GDM1 (cell line): ENCODE measurements around the gene PDE1C.
A peak's percentile ranks its signal among the peaks of the same experiment; 100 is the strongest.
"Not testable (repeated sequence)": the region's sequence is repeated elsewhere in the genome, so short reads cannot be mapped to it uniquely, and the experiment has no call there.

Experiments
- DNase-seq: peaks from one replicate; lab custom pipeline; 2025; lab: John Stamatoyannopoulos, UW

Gene PDE1C

DNA sequence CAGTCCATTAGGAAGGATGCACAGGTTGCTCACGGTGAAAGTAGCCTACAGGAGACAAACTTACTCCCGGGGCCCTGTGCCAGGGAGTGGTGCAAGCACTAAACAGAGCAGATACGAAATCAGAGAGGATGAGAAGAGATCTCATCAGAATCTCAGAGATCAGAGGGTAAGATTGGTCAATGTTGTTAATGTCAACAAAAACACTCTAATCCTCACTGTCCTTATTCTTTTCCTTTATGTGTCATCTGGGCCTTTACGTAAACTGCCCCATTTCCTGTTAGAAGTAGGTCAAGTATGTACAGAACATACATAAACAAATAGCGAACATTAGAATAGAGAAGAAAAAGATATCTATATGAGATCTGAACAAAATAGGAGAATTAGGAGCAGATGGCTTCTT, 220.1 kb downstream of the PDE1C start:
- DNase-seq, result no peak

DNA sequence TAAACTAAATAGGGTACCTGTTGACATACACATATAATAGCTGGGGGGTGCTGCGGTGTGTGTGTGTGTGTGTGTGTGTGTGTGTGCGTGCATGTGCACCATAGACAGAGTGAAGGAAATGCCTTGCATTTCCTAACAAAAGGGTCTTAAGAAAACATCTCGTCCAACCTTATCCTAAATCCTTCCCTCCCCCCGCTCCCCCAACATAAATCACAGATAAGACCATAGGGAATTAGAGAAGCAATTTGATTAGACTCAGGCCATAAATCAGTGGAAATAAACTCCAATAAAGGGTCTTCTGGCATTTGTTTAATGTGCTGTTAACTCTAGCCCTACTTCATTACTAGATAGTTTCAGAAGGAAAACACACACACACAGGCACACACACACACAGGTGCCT, 234.7 kb downstream of the PDE1C start:
- DNase-seq, result no peak

DNA sequence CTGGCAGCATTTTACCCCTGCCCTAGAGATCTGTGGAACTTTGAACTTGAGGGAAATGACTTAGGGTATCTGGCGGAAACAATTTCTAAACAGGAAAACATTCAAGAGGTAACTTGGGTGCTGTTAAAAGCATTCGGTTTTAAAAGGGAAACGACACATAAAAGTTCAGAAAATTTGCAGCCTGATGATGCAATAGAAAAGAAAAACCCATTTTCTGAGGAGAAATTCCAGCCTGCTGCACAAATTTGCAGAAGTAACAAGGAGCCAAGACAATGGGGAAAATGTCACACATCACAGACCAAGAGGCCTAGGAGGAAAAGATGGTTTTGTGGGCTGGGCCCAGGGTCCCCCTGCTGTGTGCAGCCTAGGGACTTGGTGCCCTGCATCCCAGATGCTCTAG, 236.6 kb downstream of the PDE1C start:
- DNase-seq, result not testable (repeated sequence)

DNA sequence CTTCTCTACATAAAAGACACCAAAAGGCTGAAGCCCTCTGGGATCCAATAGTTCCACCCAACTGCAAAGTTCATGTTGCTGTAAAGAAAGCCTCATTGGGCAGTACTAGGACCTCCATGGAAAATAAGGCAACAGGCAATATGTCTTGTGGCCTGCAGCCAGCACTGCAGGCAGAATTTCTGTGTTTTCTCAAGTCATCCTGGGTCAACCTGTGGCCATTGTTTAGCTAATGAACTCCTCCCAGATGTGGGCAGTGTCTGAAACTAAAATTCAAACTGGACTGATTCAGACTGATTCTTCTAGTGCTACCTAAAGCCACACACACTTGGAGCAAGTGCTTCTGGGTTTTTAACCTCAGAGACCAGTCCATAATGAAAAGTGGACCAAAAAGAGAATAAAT, 241.7 kb downstream of the PDE1C start:
- DNase-seq, result no peak

DNA sequence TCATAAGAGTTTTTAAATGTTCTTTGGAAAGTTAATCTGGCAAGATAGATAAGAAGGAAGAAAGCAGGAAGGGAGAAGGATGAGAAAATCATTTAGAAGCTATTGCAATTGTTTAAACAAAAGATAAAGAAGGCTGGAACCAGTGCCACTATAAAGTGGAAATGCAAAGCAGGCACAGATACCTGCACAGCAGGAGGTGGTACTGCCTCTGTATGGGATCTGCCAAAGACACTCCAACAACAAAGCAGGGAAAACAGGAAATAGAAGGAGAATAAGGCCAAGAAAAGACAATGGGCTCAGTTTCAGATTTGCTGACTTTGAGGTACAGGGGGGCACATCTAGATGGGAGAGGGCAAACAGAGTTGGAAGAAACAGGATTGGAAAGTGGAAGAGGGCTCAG, 244.6 kb downstream of the PDE1C start:
- DNase-seq, result no peak

DNA sequence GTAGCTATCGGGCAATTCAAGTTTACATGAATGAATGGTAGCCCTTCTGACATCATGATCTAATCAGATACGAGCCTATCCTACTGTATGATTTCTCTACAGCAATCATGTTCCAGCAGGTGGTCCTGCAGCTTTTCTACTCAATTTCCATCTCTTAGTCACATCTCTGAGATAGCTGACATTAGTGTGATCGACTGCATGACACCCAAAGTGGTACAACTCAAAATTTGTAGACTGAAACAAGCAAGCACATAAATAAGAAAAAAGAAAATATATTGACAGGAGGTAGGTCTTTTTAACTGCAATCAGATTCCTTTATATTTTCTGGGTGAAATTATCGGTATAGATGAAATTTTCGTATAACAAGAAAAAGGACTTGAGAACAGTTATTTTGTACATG, 251.2 kb downstream of the PDE1C start:
- no peak for DNase-seq

DNA sequence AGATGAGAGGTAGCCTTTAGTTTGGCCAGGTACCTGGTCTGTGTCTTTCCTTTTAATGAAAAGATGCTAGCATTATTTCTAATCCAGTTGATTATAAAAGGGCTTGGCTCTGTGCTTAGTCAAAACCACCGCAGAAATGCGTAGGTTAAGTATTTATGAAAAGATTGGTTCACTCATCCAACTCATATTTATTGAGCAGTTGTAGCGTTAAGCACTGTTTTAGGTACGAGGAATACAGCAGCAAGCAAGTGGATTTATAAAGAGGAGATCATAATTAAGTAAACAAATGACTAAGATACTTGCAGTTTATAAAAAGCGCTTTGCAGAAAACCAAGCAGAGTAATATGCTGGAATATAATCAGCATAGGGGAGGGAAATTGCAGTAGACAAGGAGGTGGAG, 253.4 kb downstream of the PDE1C start:
- no peak for DNase-seq

DNA sequence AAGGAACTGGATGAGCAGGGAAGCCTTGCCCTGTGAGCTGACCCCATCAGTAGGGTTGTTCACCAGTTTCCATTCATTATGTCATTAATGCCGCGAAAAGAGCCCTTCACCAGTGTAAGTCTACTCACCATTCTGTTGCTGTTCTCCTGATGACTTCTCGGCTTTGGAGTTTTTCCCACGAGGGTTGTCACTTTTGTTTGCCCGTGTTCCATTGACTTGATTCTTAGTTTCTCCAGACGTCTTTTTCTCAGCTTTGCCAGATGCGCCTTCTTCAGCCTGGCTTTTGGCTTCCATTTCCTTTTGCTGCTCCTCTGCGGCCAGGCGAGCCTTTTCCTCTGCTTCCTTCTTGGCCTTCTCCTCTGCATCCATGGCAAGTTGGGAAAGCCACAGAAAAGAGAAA, 254.4 kb downstream of the PDE1C start:
- DNase-seq, result no peak

DNA sequence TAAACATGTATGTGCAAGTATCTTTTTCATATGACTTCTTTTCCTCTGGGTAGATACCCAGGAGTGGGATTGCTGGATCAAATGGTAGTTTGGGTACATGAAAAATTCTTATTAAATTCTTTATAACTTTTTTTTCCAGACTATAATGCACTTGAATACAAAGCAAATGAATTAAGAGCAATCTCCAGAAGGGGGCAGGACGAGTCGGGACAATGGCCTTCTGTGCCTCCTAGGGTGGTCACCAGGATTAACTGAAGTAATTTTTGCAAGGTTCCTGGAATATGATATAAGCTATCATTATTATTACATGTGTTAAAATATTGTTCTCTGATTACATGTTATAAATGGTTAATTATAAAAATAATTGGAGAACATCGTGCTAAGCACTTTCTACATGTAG, 256.0 kb downstream of the PDE1C start:
- DNase-seq, result no peak

DNA sequence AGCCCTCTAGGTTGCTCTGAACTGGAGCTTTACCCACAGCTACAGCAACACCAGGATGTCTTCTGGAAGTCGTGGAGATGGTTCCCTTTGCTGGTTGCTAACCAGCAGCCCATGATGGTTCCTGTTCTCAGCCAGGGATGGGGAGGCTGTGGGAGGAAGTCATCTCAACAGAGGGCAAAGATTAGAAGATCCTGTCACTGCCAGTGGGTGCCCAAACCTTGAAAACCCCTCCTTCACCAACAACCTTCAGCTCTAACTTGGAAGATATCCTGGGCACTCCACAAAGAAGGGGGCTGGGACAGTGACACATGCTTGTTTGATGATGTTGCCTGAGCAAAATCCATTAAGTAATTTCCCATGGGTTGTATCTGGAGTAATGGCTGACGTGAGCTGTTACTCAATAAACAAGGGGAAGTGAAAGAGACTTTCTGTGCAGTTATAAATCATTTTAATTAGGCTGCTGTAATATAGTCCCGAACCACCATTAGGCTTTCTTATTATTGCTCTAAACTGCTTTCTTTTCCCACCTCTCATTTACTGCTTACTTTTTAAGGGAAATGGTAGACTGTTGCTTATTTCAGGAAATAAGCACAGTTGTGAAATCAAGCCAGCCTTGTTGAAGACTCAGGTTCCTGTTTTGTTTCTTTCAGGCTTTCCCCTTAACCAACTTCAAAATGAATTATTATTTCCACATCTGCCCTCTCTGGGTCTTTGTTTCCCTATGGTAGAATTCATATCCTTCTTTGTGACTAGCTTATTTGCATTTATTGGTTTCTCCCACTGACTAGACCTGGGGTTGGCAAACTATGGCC, 258.4 kb downstream of the PDE1C start:
- peak; percentile 62 for DNase-seq

DNA sequence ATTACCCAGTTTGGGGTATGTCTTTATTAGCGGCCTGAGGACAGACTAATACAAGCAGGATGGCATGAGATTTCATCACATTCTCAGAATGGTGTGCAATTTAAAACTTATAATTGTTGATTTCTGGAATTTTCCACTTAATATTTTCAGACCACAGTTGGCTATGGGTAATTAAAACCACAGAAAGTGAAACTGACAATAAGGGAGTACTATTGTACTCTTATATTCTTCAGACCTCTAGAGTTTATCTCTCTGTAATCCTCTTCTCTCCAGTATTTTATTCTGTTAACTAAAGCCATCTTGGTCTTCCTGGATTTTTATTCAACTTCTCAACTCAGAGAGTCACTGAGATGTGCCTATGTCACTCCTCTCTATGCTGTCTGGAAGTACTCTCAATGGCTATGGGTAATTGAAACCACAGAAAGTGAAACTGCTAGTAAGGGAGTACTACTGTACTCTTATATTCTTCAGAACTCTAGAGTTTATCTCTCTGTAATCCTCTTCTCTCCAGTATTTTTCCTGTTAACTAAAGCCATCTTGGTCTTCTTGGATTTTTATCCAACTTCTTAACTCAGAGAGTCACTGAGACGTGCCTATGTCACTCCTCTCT, 264.9 kb downstream of the PDE1C start:
- no peak for DNase-seq

DNA sequence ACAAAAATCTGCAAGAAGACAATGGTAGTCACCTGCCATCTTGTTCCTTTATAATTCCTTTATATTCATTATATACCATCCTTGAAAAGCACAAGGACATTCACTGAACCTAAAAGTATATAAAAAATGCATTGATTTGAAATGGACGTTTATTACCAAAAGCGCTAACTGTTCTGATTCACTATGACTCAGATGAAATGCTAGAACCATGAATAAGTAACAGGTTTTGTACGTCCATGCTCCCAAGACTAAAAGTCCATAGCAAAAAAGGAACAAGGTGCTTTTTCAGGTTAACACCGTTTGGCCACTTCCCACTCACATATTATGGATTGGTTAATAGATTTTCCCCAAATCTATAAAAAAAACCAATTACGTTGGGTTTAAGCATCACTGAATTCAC, 273.8 kb downstream of the PDE1C start:
- no peak for DNase-seq

DNA sequence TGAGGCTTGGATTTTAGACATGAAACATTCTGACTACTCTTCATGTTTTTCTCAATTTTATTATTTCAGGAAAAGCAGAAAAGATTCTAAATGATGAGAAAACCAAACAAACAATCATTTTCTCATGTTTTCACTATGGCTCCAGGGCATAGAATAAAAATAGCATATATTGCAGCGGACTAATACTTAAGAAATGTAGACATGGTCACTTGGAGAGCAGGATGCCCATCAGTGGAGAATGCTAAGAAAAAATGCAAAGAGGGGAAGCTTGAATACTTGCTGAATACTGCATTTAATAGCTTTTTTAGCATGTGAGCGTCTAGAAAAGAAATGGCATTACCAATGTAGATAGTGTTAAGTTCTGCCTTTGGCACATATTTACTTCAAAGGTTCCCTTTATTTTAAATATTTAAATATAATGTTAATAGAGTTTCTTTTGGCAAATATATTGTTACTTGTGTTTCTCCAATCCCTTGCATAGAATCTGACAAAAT, 275.3 kb downstream of the PDE1C start:
- DNase-seq, result no peak

DNA sequence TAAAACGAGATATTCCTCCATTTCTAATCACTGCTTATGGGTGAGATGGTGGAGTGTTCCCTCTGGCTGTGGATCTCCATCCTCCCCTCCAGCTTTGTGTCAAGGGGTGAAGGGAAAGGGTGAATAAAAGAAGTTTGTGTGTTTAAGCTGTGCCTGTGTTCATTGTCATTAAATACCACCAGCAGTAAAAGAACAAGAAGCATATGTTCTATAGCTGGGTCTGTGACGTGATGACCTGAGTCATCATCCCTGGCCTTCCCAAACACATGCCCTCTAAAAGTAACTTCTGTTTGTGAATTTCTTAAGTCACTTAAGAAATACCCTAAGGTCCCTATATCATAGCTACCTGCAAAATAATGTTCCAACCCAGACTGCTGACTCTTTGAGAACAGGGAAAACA, 278.3 kb downstream of the PDE1C start:
- no peak for DNase-seq

DNA sequence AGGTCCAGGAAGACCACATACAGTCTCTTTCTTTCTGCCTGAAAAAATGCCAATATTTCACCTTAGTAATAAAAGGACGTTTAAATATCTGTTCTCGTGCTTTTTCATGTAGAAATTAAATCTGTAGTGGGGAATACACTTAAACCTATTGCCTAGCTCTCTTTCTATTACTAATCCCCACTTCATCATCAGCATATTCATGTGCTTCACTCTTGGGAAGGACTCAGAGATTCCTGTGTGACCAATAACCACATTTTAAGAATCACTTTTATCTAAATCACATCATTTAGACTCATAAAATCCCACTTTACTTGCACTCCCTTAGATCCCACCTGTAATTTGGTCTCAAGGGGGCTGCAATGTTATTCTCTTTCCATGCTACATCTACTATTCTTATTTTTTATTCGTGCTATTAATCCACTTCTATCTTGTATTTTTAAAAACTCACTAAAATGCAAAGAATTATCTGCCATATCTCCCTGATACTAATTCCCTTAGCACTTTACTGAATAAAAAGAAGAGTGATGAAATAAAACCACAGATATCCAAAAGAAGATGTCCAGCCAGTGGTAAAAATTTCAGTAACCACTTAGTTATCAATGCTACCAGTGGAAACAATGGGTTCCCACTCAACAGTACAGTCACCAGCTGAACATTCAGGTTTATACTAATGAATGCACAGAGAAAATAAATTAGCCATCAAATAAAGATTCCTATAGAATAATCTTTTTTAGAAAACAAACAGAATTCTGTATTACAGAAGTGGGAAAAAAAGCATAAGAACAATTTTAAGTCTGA, 281.1 kb downstream of the PDE1C start:
- no peak for DNase-seq

DNA sequence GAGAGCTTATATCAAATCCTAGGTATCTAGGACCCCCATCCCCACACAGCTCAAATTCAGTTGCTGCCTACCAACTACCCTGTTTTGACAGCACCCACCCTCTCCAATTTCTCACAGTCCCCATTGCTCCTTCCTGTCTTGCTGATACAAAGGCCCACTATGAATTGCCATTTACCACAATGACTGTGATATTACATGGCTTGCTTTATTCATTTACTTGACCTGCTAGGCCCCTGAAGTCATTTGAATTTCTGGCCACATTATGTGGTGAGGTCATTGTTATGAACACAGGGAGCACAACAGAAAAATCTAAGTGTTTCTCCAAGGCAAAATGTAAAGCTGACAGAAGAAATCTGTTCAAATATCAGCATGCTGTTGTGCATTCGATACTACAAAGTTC, 281.8 kb downstream of the PDE1C start:
- DNase-seq, result no peak

DNA sequence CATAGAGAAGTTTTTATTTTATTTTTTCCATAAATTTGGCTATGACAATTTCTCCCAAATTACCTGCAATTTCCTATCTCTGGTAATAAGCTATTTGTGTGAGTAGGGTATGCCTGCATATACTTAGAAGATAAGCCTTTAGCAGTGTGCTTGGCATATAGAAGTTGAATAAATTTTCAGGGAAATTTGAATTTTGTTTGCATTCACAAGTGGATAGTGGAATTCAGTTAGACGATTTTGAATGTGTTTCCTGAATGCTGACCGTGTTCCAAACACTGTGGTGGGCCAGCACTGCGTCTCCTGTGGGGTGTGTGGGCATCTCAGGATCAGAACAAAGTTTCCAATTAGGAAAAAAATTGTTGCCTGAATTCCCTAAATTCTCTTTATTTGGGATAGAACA, 283.9 kb downstream of the PDE1C start:
- DNase-seq, result no peak

DNA sequence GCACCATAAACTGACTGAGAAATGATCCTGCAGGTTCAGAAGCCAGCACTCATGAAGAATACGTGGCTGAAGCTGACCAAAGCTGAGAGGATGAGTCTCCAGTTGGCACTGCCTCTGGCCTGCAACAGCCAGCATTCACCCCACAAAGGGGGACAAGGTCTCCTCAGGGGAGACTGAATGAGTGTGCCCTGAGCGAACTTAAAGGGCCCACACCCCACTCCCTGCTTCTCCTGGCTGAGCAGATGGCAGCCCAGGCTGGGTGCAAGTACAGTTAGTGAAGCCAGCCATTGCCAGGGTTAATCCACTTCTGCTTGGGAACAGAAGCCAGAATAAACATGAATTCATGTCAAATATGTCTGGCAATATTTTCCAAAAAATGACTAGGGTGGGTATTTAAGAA, 285.1 kb downstream of the PDE1C start:
- no peak for DNase-seq

DNA sequence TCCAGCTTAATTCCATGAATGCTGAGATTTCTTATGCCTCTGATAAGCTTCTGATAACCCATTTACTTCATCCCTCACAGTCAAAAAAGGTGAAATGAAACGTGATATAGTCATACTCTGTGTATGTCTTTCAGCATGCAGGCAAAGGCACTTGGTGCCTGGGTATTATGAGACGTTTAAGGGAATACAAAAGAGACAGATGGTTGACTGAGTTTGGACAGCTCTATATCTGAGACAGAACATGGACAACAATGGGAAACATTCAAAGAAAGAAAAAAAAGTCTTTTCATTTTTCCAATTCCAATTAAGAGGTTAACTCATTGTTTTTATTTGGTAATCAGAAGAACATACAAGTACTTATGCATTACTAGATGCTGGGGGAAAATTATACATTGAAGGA, 287.0 kb downstream of the PDE1C start:
- DNase-seq, result no peak

DNA sequence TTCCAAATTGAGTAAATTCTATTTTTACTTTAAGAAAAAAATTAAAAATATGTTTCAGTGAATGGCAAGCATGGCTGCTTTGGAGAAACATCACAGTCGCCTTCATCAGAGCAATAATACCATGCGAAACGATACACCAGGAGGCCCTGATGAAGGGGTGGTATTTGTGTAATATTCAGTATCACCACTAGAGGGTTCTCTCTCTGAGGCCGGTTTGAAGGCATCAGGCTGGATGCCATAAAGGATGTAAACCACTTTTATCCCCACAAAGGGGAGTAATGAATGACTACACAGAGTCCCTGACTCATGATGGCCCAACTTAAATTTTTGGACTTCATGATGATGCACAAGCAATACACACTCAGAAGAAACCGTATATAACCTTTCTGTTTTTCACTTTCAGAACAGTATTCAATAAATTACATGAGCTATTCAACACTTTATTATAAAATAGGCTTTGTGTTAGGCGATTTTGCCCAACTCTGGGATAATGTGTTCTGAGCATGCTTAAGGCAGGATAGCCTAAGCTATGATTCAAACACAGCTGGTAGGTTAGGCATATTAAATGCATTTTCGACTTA, 287.7 kb downstream of the PDE1C start:
- DNase-seq, result peak; percentile 8

DNA sequence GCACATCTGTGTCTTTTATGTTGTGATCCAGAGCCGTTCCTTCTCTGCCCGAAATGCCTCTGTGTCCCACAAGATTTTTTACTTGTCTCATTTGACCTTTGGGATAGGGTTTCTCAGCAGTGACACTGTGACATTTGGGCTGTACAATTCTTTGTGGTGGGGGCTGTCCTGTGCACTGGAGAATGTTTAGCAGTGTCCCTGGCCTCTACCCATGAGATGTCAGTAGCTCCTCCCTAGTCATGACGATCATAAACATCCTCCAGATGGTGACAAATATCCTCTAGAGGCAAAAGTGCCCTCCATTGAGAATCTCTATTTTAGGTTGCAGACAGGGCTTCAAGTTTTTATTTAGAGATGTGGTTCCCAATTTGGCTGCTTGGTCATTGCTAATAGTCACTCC, 291.9 kb downstream of the PDE1C start:
- DNase-seq, result no peak

DNA sequence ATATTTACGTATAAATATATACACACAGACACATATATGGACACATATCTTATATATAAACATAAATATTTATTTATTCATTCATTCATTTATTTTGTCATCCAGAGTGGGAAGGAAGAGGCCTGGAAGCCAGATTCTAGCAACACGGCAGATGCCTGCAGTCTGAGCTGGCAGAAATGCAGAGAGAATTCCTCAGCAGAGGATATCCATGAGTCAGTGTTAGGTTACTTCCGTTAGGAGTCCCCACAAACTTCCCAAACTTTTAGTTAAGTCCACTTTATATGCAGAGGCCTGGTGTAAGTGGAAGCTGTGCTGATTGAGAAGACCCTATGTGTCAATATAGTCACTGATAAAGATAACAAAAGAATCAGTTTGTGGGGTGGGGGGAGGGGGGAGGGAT, 293.6 kb downstream of the PDE1C start:
- DNase-seq, result no peak

DNA sequence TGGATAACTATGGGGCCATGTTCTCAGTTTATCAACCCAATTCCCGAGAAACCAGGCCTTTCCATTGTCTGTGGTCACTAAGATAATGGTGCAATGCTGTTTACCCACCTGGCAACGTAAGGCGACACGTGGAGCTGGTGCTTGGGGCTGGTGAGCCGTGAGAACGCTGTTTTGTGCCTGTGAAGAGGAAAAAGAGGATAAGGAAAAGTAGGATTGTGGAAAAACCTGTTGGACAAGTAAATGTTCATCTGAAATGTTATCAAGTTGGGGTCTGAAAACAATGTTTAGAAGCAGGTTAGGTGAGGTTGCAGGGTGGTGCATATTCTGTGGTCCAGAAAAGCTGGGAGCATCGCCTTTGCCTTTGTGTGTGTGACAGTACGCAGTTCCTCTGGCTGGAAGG, 294.7 kb downstream of the PDE1C start:
- DNase-seq, result no peak
